HepG2 (cell line): ENCODE data around the gene ZMIZ1. TPM values are rescaled to one million over a fixed set of nuclear protein-coding genes. Genes with fewer than 3 reads are reported as not detected.

Source experiments
- ATAC-seq: fragments of 200-7000 bp; cut with Tn5 transposase; 3 replicates; pipeline ENCODE4 v1.9.1; 2020; ENCODE audit warnings: mild to moderate bottlenecking, moderate library complexity
- BruUV-seq: library from RNA; stranded (reverse); fragments of 400-500 nt; replicated peaks from 2 replicates; lab custom pipeline; 2021; lab: Mats Ljungman, UMichigan
- CTCF ChIA-PET: fragments of 300-600 bp; formaldehyde crosslinking; extraction: SDS; loops from one replicate; lab custom pipeline; 2021; ENCODE audit warnings: low total read pairs, inconsistent platforms, low intra/inter-chr PET ratio; lab: Yijun Ruan, JAX
- POLR2A ChIA-PET: fragments of 350-600 bp; sonication (Branson Sonifier 250); formaldehyde crosslinking; loops from one replicate; lab custom pipeline; 2020; ENCODE audit warnings: antibody characterized with exemption, inconsistent platforms; lab: Yijun Ruan, JAX
- DNase-seq: peaks from one replicate; pipeline ENCODE4 v3.0.0-alpha.2; 2015; ENCODE audit warnings: low spot score
- FAIRE-seq: peaks from 3 replicates; lab custom pipeline; 2011; peaks lifted over from hg19 to GRCh38; lab: Jason Lieb, UNC
- H2AFZ ChIP-seq: one replicate; pipeline ENCODE4 v1.6.1; 2011; ENCODE audit warnings: low read length, inconsistent platforms
- H3K27ac ChIP-seq: fragments of 300-600 bp; 3 replicates; pipeline ENCODE4 v1.8.0; 2011; ENCODE audit warnings: mixed run types, mild to moderate bottlenecking, mixed read lengths, low read length, inconsistent platforms; ENCODE audit not compliant: insufficient read depth; ENCODE audit errors: extremely low read length
- H3K27me3 ChIP-seq, 2 experiments: fragments of 200-600 bp in 1 of 2; 2 replicates in 1 of 2; 3 replicates in 1 of 2; pipeline versions ENCODE4 v1.6.0 to v1.8.0; 2011; ENCODE audit warnings: low read length in 2 of 2, mild to moderate bottlenecking in 2 of 2, moderate library complexity in 2 of 2, inconsistent platforms in 1 of 2; ENCODE audit not compliant: insufficient read depth in 2 of 2, control insufficient read depth in 1 of 2
- H3K36me3 ChIP-seq, 2 experiments: fragments of 200-600 bp in 1 of 2; replicated peaks in 1 of 2; 2 replicates in 1 of 2; 3 replicates in 1 of 2; pipeline versions ENCODE4 v1.5.1 to v1.8.0; 2011; ENCODE audit warnings: low read length in 2 of 2, inconsistent platforms in 1 of 2; ENCODE audit not compliant: insufficient read depth in 2 of 2, control insufficient read depth in 1 of 2
- H3K4me1 ChIP-seq: 2 replicates; pipeline ENCODE4 v1.5.1; 2012; ENCODE audit warnings: low read length, inconsistent platforms; ENCODE audit not compliant: insufficient read depth
- H3K4me2 ChIP-seq: 2 replicates; pipeline ENCODE4 v1.6.0; 2011; ENCODE audit warnings: low read depth, low read length, inconsistent platforms
- H3K4me3 ChIP-seq, 3 experiments: fragments of 200-600 bp in 1 of 3; sonication (generic), shearing (Covaris generic) in 1 of 3; replicated peaks in 1 of 3; 2 replicates each; pipeline ENCODE4 v1.5.1; 2011 to 2016; ENCODE audit warnings: low read length in 3 of 3, inconsistent platforms in 2 of 3, low read depth in 2 of 3, mild to moderate bottlenecking in 2 of 3, control low read depth in 1 of 3, mixed read lengths in 1 of 3; ENCODE audit not compliant: insufficient read depth in 1 of 3
- H3K79me2 ChIP-seq: one replicate; pipeline ENCODE4 v1.6.1; 2011; ENCODE audit warnings: low read length, inconsistent platforms; ENCODE audit not compliant: insufficient read depth
- H3K9ac ChIP-seq: 2 replicates; pipeline ENCODE4 v1.6.0; 2011; ENCODE audit warnings: mild to moderate bottlenecking, low read depth, low read length, inconsistent platforms; ENCODE audit not compliant: insufficient read depth
- H3K9me3 ChIP-seq: 2 replicates; pipeline ENCODE4 v1.5.1; 2012; ENCODE audit warnings: mild to moderate bottlenecking, low read length
- H4K20me1 ChIP-seq: 2 replicates; pipeline ENCODE4 v1.6.0; 2011; ENCODE audit warnings: inconsistent platforms, mild to moderate bottlenecking, low read length, moderate library complexity; ENCODE audit not compliant: insufficient read depth
- AGO2 ChIP-seq: fragments of 200-400 bp; formaldehyde crosslinking; optimal IDR thresholded peaks from 2 replicates; pipeline ENCODE3; 2017; ENCODE audit warnings: mild to moderate bottlenecking, low read depth, low read length, moderate library complexity
- SMC3 ChIP-seq: IDR thresholded peaks from 2 replicates; pipeline ENCODE4 v1.6.1; 2011; ENCODE audit warnings: low read length, improper control_type of control experiment
- TAF15 ChIP-seq: fragments of 200-400 bp; formaldehyde crosslinking; IDR thresholded peaks from one replicate; pipeline ENCODE4 v1.6.1; 2018; ENCODE audit warnings: mild to moderate bottlenecking, low read depth, low read length; ENCODE audit not compliant: poor library complexity, severe bottlenecking
- ZNF281 ChIP-seq: sonication (generic); formaldehyde crosslinking; IDR thresholded peaks from 2 replicates; pipeline ENCODE4 v1.4.0; 2020; ENCODE audit warnings: missing genetic modification reagents, borderline replicate concordance
- ZNF576 ChIP-seq: sonication (generic); formaldehyde crosslinking; IDR thresholded peaks from 2 replicates; pipeline ENCODE4 v1.4.0; 2020; ENCODE audit warnings: mild to moderate bottlenecking, missing genetic modification reagents
- ZNF768 ChIP-seq: sonication (generic); formaldehyde crosslinking; IDR thresholded peaks from 2 replicates; pipeline ENCODE4 v1.4.0; 2020; ENCODE audit warnings: missing genetic modification reagents
- WGBS: methylation state at CpG from one replicate; pipeline ENCODE4 v1.1.6; 2017; ENCODE audit warnings: low lambda C conversion rate; 5-methylcytosine and 5-hydroxymethylcytosine counted together
- in situ Hi-C: cut with HindIII; loops from 2 replicates; pipeline ENCODE4 v1.10.0; 2017; ENCODE audit warnings: low pct_unique_long_range_greater_than_20kb; ENCODE audit not compliant: extremely low pct_ligation_motif_present
- intact Hi-C: fragments of 100-400 bp; cut with micrococcal nuclease; formaldehyde crosslinking; loops from one replicate; pipeline ENCODE4 v1.10.0; 2022; ENCODE audit not compliant: unreplicated experiment
- polyA plus RNA-seq, 8 experiments: library from polyadenylated mRNA; depleted of rRNA in 3 of 8; stranded (reverse) in 7 of 8; unstranded in 1 of 8; fragments of >200 nt; fragmentation: Illumina TruSeq in 4 of 8; extraction: Trizol in 4 of 8; gene quantifications; 2 replicates each; pipeline versions ENCODE4 v1.2.1 to v1.2.3, GENCODE V29; 2011 to 2016; ENCODE audit warnings: low read depth in 4 of 8, missing spikeins in 1 of 8, mixed read lengths in 1 of 8; ENCODE audit not compliant: insufficient read depth in 1 of 8
- total RNA-seq, 5 experiments: library from RNA; depleted of rRNA; stranded (reverse); fragments of >200 nt; fragmentation: Illumina TruSeq; extraction: Trizol; gene quantifications; 2 replicates each; pipeline ENCODE4 v1.2.3, GENCODE V29; 2016; ENCODE audit warnings: low read depth in 1 of 5

ZMIZ1 gene
- total and polyA plus RNA-seq, 2 of the 13 experiments (the other 11 are each of a cell fraction or from before 2014, with no cell fraction given), result 5.3 to 10.2 TPM

- H3K9ac ChIP-seq, result no peak overlapping the region
- WGBS, result 96% methylated on average over 8 of the region's 10 CpGs
- intact Hi-C loops, result no loop called here
These were observed 105.0 kb downstream of the ZMIZ1 start for GRCh38 chr10:79173582-79174262.

More at GRCh38 chr10:79173582-79174262, 105.0 kb downstream of the ZMIZ1 start:
- Histone ChIP-seq H3K4me2 (no peak overlapping the region), H3K4me1 (peaks cover 50% of the 10 kb centered on the region), H3K79me2 (peaks cover 1% of the 10 kb centered on the region), H3K4me3 (no peak overlapping the region), H3K36me3 (peaks cover 29 to 69% of the 10 kb centered on the region in 2 experiments), H3K9me3 (no peaks in the 10 kb centered on the region), H3K27me3 (no peaks in the 10 kb centered on the region), H3K27ac (no peak overlapping the region), H4K20me1 (no peaks in the 10 kb centered on the region), H2AFZ (no peak overlapping the region)
- ChIA-PET POLR2A (no interaction called here), CTCF (no interaction called here)
- FAIRE-seq (no peak), DNase-seq (no peak), ATAC-seq (no peak)
- TF ChIP-seq TAF15, result no peak
- TF ChIP-seq ZNF768 (CRISPR knock-in tag), result peak; percentile 45
- no peak for TF ChIP-seq ZNF281 (CRISPR knock-in tag)
- TF ChIP-seq ZNF576 (CRISPR knock-in tag), result no peak
- no peak for TF ChIP-seq SMC3
- peak; percentile 41 for TF ChIP-seq AGO2
- in situ Hi-C loops, result no loop called here
- no TSS peak for BruUV-seq
